Mammary epithelial cell (primary cell): ENCODE results near the gene UVSSA.

Experiments
- CTCF ChIP-seq, 2 donors: IDR thresholded peaks in 1 of 2; conservative IDR thresholded peaks in 1 of 2; 2 replicates each; pipeline ENCODE4 v1.5.1; 2011 to 2012; ENCODE audit warnings: inconsistent platforms in 2 of 2, low read length in 2 of 2, mild to moderate bottlenecking in 2 of 2, control low read depth in 1 of 2, low read depth in 1 of 2; ENCODE audit not compliant: insufficient read depth in 1 of 2; ENCODE audit errors: extremely low read depth in 1 of 2
- EZH2 ChIP-seq: IDR thresholded peaks from 2 replicates; pipeline ENCODE4 v1.6.1; 2012; ENCODE audit warnings: low read length, inconsistent platforms, borderline replicate concordance

- TF ChIP-seq CTCF (conservative IDR thresholded peaks at IDR 0.05 in 1 of 2, IDR thresholded peaks at IDR 0.05 in 1 of 2; ENCODE audit: extremely low read depth in 1 of 2, insufficient read depth in 1 of 2, low read depth in 1 of 2, low read length in 2 of 2) (no peak), EZH2 (no peak)
Observed at GRCh38 chr4:1316537-1317168, 30.4 kb upstream of the UVSSA start.
